NCI-H1092 (cell line): ENCODE measurements around the gene FOXL2NB.
"Not testable (repeated sequence)": the region's sequence is repeated elsewhere in the genome, so short reads cannot be mapped to it uniquely, and the experiment has no call there.

Experiments used
- DNase-seq: peaks from one replicate; lab custom pipeline; 2025; lab: John Stamatoyannopoulos, UW

Gene FOXL2NB

GRCh38 chr3:138946663-138947494, at the start of gene FOXL2NB, which contains the start of gene FOXL2:
Gene FOXL2NB, plus strand, starts transcription at chr3:138947217. Its CDS starts 148 bp downstream, at chr3:138947365.
Gene FOXL2, minus strand, starts transcription at chr3:138947137. Its CDS starts 415 bp downstream, at chr3:138946722.
- no peak for DNase-seq

- DNase-seq = no peak
Measured at GRCh38 chr3:138898301-138898700, 48.7 kb upstream of the FOXL2NB start.

- no peak for DNase-seq
Measured at GRCh38 chr3:138898708-138899107, 48.3 kb upstream of the FOXL2NB start.

GRCh38 chr3:138899351-138899991, 47.5 kb upstream of the FOXL2NB start:
- DNase-seq = no peak

GRCh38 chr3:138901567-138901966, 45.5 kb upstream of the FOXL2NB start:
- DNase-seq = no peak

GRCh38 chr3:138902171-138902570, 44.8 kb upstream of the FOXL2NB start:
- DNase-seq = no peak

- no peak for DNase-seq
Measured at GRCh38 chr3:138907539-138907938, 39.5 kb upstream of the FOXL2NB start.

- DNase-seq = no peak
Measured at GRCh38 chr3:138908846-138909245, 38.2 kb upstream of the FOXL2NB start.

- no peak for DNase-seq
Measured at GRCh38 chr3:138909904-138910303, 37.1 kb upstream of the FOXL2NB start.

- DNase-seq = no peak
Measured at GRCh38 chr3:138911621-138912020, 35.4 kb upstream of the FOXL2NB start.

- no peak for DNase-seq
Measured at GRCh38 chr3:138912237-138912636, 34.8 kb upstream of the FOXL2NB start.

GRCh38 chr3:138913766-138914165, 33.3 kb upstream of the FOXL2NB start:
- DNase-seq = no peak

- no peak for DNase-seq
Measured at GRCh38 chr3:138914870-138915502, 32.0 kb upstream of the FOXL2NB start.

- DNase-seq = peak; percentile 81
Measured at GRCh38 chr3:138915503-138916498, 31.2 kb upstream of the FOXL2NB start.

- no peak for DNase-seq
Measured at GRCh38 chr3:138916824-138917223, 30.2 kb upstream of the FOXL2NB start.

GRCh38 chr3:138919325-138919724, 27.7 kb upstream of the FOXL2NB start:
- no peak for DNase-seq

GRCh38 chr3:138921316-138922292, 25.4 kb upstream of the FOXL2NB start:
- DNase-seq = no peak

- not testable (repeated sequence) for DNase-seq
Measured at GRCh38 chr3:138922400-138922799, 24.6 kb upstream of the FOXL2NB start.

- DNase-seq = peak; percentile 37
Measured at GRCh38 chr3:138923531-138923994, 23.5 kb upstream of the FOXL2NB start.

GRCh38 chr3:138928727-138929372, 18.2 kb upstream of the FOXL2NB start:
- no peak for DNase-seq
